Osteoblast (primary cell): ENCODE data around the gene TEX35. TPM values are rescaled to one million over a fixed set of nuclear protein-coding genes. Genes with fewer than 3 reads are reported as not detected.

Source experiments
- DNase-seq: peaks from one replicate; pipeline ENCODE4 v3.0.0; 2011; ENCODE audit warnings: low spot score, mixed read lengths; ENCODE audit not compliant: insufficient read length; ENCODE audit errors: missing footprints
- H2AFZ ChIP-seq: 2 replicates; pipeline ENCODE4 v1.6.0; 2011; ENCODE audit warnings: mild to moderate bottlenecking, low read length
- H3K27ac ChIP-seq: 2 replicates; pipeline ENCODE4 v1.5.1; 2011; ENCODE audit warnings: mild to moderate bottlenecking, low read depth, low read length, moderate library complexity
- H3K27me3 ChIP-seq: 2 replicates; pipeline ENCODE4 v1.6.0; 2012; ENCODE audit warnings: mild to moderate bottlenecking, control low read depth, inconsistent platforms, low read length, moderate library complexity; ENCODE audit not compliant: insufficient read depth
- H3K36me3 ChIP-seq: 2 replicates; pipeline ENCODE4 v1.5.1; 2011; ENCODE audit warnings: mild to moderate bottlenecking, low read length, control low read depth, moderate library complexity; ENCODE audit not compliant: insufficient read depth
- H3K4me1 ChIP-seq: 2 replicates; pipeline ENCODE4 v1.5.1; 2011; ENCODE audit warnings: mild to moderate bottlenecking, low read length, control low read depth, moderate library complexity; ENCODE audit not compliant: insufficient read depth
- H3K4me2 ChIP-seq: 2 replicates; pipeline ENCODE4 v1.6.0; 2011; ENCODE audit warnings: mild to moderate bottlenecking, low read length; ENCODE audit not compliant: insufficient read depth
- H3K4me3 ChIP-seq: fragments of 200-600 bp; sonication (generic); 3 replicates; pipeline ENCODE4 v1.5.1; 2012; ENCODE audit warnings: mild to moderate bottlenecking, low read length, inconsistent platforms; ENCODE audit not compliant: insufficient read depth
- H3K79me2 ChIP-seq: 2 replicates; pipeline ENCODE4 v1.6.0; 2012; ENCODE audit warnings: mild to moderate bottlenecking, low read length, control low read depth, inconsistent platforms; ENCODE audit not compliant: insufficient read depth
- H3K9me3 ChIP-seq: 2 replicates; pipeline ENCODE4 v1.5.1; 2011; ENCODE audit warnings: low read depth, low read length, control low read depth
- H4K20me1 ChIP-seq: 2 replicates; pipeline ENCODE4 v1.6.0; 2012; ENCODE audit warnings: mild to moderate bottlenecking, low read length, control low read depth; ENCODE audit not compliant: insufficient read depth
- CTCF ChIP-seq: IDR thresholded peaks from 2 replicates; pipeline ENCODE4 v1.5.1; 2011; ENCODE audit warnings: mild to moderate bottlenecking, low read depth, low read length, moderate library complexity; ENCODE audit errors: extremely low read depth
- total RNA-seq: library from RNA; depleted of rRNA; stranded (reverse); fragments of >200 nt; gene quantifications from 2 replicates; pipeline ENCODE4 v1.2.3, GENCODE V29; 2012

TEX35 gene
- total RNA-seq, 1 donor, result not detected

- no peaks in the 10 kb centered on the region for H3K27me3 ChIP-seq
- TF ChIP-seq CTCF, result no peak
These were observed 35.1 kb upstream of the TEX35 start for GRCh38 chr1:178477841-178478240.

GRCh38 chr1:178483251-178483957 lies 29.5 kb upstream of the TEX35 start:
- DNase-seq, result peak; percentile 87

More at GRCh38 chr1:178477841-178478240, 35.1 kb upstream of the TEX35 start:
- no peaks in the 10 kb centered on the region for H3K9me3 ChIP-seq
- H3K36me3 ChIP-seq, result peaks cover 26% of the 10 kb centered on the region
- no peak overlapping the region for H2AFZ ChIP-seq
- no peaks in the 10 kb centered on the region for H3K79me2 ChIP-seq
- H3K4me2 ChIP-seq, result no peak overlapping the region
- H3K4me1 ChIP-seq, result no peaks in the 10 kb centered on the region
- no peak overlapping the region for H3K4me3 ChIP-seq
- H3K27ac ChIP-seq, result no peak overlapping the region
- H4K20me1 ChIP-seq, result no peaks in the 10 kb centered on the region
- DNase-seq, result no peak

GRCh38 chr1:178484698-178485225 lies 28.1 kb upstream of the TEX35 start:
- no peaks in the 10 kb centered on the region for H3K9me3 ChIP-seq
- no peak for DNase-seq
- H4K20me1 ChIP-seq, result no peaks in the 10 kb centered on the region
- peaks cover 4% of the 10 kb centered on the region for H3K4me1 ChIP-seq
- H2AFZ ChIP-seq, result no peak overlapping the region
- H3K4me2 ChIP-seq, result no peak overlapping the region
- no peaks in the 10 kb centered on the region for H3K36me3 ChIP-seq
- no peak overlapping the region for H3K27ac ChIP-seq
- no peaks in the 10 kb centered on the region for H3K79me2 ChIP-seq
- no peak overlapping the region for H3K4me3 ChIP-seq
- H3K27me3 ChIP-seq, result no peaks in the 10 kb centered on the region
- no peak for TF ChIP-seq CTCF

More at GRCh38 chr1:178483251-178483957, 29.5 kb upstream of the TEX35 start:
- H3K36me3 ChIP-seq, result peaks cover 4% of the 10 kb centered on the region
- no peak for TF ChIP-seq CTCF
- no peak overlapping the region for H2AFZ ChIP-seq
- no peaks in the 10 kb centered on the region for H3K27me3 ChIP-seq
- H3K4me1 ChIP-seq, result peaks cover 4% of the 10 kb centered on the region
- H3K4me2 ChIP-seq, result no peak overlapping the region
- H3K4me3 ChIP-seq, result no peak overlapping the region
- no peaks in the 10 kb centered on the region for H3K9me3 ChIP-seq
- H3K79me2 ChIP-seq, result no peaks in the 10 kb centered on the region
- H4K20me1 ChIP-seq, result no peaks in the 10 kb centered on the region
- H3K27ac ChIP-seq, result no peak overlapping the region

GRCh38 chr1:178485541-178485981 lies 27.3 kb upstream of the TEX35 start:
- no peak overlapping the region for H3K4me2 ChIP-seq
- no peaks in the 10 kb centered on the region for H3K79me2 ChIP-seq
- H3K27ac ChIP-seq, result no peak overlapping the region
- no peak overlapping the region for H3K4me3 ChIP-seq
- H4K20me1 ChIP-seq, result no peaks in the 10 kb centered on the region
- no peak for TF ChIP-seq CTCF
- DNase-seq, result peak; percentile 66
- H3K36me3 ChIP-seq, result no peaks in the 10 kb centered on the region
- H3K27me3 ChIP-seq, result no peaks in the 10 kb centered on the region
- no peaks in the 10 kb centered on the region for H3K9me3 ChIP-seq
- H3K4me1 ChIP-seq, result peaks cover 4% of the 10 kb centered on the region
- H2AFZ ChIP-seq, result no peak overlapping the region
